ENCODE results near the gene FRY.

FRY gene

GRCh38 chr13:32314271-32315237 is 283.0 kb downstream of the FRY start:
- DNase-seq (ENCODE audit: low read depth): peak; percentile 49
- TF ChIP-seq CTCF (IDR thresholded peaks at IDR 0.05; ENCODE audit: low read length, missing control alignments): no peak
- H3K4me3 ChIP-seq (replicated peaks; ENCODE audit: low read depth, low read length): peak overlapping the region; percentile 93

- H3K4me3 ChIP-seq (replicated peaks; ENCODE audit: low read depth, low read length): peak within 1 kb of the TSS; percentile 93
- no peak for TF ChIP-seq CTCF (IDR thresholded peaks at IDR 0.05; ENCODE audit: low read length, missing control alignments)
- peak; percentile 91 for DNase-seq (ENCODE audit: low read depth)
These were observed 283.9 kb downstream of the FRY start, which contains the start of the genes BRCA2 and ZAR1L for GRCh38 chr13:32315238-32316027. Gene BRCA2, plus strand, starts transcription at chr13:32315508. Its CDS starts 953 bp downstream, at chr13:32316461. Gene ZAR1L, minus strand, starts transcription at chr13:32315363. Its CDS starts 3,438 bp downstream, at chr13:32311925.

GRCh38 chr13:32316028-32316339 is 284.4 kb downstream of the FRY start:
- no peak for TF ChIP-seq CTCF (IDR thresholded peaks at IDR 0.05; ENCODE audit: low read length, missing control alignments)
- peak overlapping the region; percentile 93 for H3K4me3 ChIP-seq (replicated peaks; ENCODE audit: low read depth, low read length)
- no peak for DNase-seq (ENCODE audit: low read depth)

GRCh38 chr13:32316501-32316900 is 284.9 kb downstream of the FRY start:
- peak overlapping the region; percentile 93 for H3K4me3 ChIP-seq (replicated peaks; ENCODE audit: low read depth, low read length)
- no peak for TF ChIP-seq CTCF (IDR thresholded peaks at IDR 0.05; ENCODE audit: low read length, missing control alignments)
- no peak for DNase-seq (ENCODE audit: low read depth)

- no peak for DNase-seq (ENCODE audit: low read depth)
These were observed 286.3 kb downstream of the FRY start for GRCh38 chr13:32317716-32318465.

More at GRCh38 chr13:32317716-32318465, 286.3 kb downstream of the FRY start:
- H3K4me3 ChIP-seq (replicated peaks; ENCODE audit: low read depth, low read length): no peak overlapping the region
- no peak for TF ChIP-seq CTCF (IDR thresholded peaks at IDR 0.05; ENCODE audit: low read length, missing control alignments)

Data from fibroblast of pulmonary artery (primary cell).